ENCODE data around the gene MKKS. TPM values are rescaled to one million over a fixed set of nuclear protein-coding genes. Genes with fewer than 3 reads are reported as not detected.

The MKKS gene
- polyA plus RNA-seq, 1 donor (not counting 4 experiments of a cell fraction or from before 2014, with no cell fraction given), result 24.8 TPM

- Histone ChIP-seq H3K4me1 (ENCODE audit: control insufficient read depth, extremely low read depth, insufficient read depth, low read length) (peaks cover 33% of the 10 kb centered on the region), H4K20me1 (ENCODE audit: control insufficient read depth, extremely low read depth, insufficient read depth, low read length) (no peaks in the 10 kb centered on the region), H3K9me3 (ENCODE audit: control insufficient read depth, low read depth, low read length) (no peaks in the 10 kb centered on the region), H3K27ac (ENCODE audit: control insufficient read depth, insufficient read depth, low read length) (peak overlapping the region; percentile 99), H3K4me3 (ENCODE audit: control insufficient read depth in 2 of 3, extremely low read depth in 1 of 3, insufficient read depth in 2 of 3, low read depth in 1 of 3, low read length in 3 of 3) (peak overlapping the region; percentile 85 to 99 (median 96)), H3K79me2 (ENCODE audit: control insufficient read depth, insufficient read depth, low read length) (peaks cover 71% of the 10 kb centered on the region), H3K9me1 (ENCODE audit: control insufficient read depth, extremely low read depth, insufficient read depth, low read length) (no peaks in the 10 kb centered on the region), H3K36me3 (ENCODE audit: control insufficient read depth in 2 of 2, extremely low read depth in 1 of 2, insufficient read depth in 2 of 2, low read length in 2 of 2) (peaks cover 4% of the 10 kb centered on the region in 2 experiments), H3K27me3 (ENCODE audit: control insufficient read depth, extremely low read depth, insufficient read depth, low read length) (no peaks in the 10 kb centered on the region), H3K4me2 (ENCODE audit: control insufficient read depth, extremely low read depth, insufficient read depth, low read depth, low read length) (peak overlapping the region; percentile 94), H2AFZ (ENCODE audit: control insufficient read depth, low read length) (peak overlapping the region; percentile 80), H3K9ac (ENCODE audit: control insufficient read depth, extremely low read depth, insufficient read depth, low read length) (peak overlapping the region; percentile 95)
- dilution Hi-C loops (cut with MboI; ENCODE audit: extremely low pct_ligation_motif_present, low sequenced_read_pairs), result no loop called here
- TF ChIP-seq EZH2 (IDR thresholded peaks at IDR 0.05; ENCODE audit: low read length) (no peak), CTCF (optimal IDR thresholded peaks at IDR 0.05 in 1 of 3, IDR thresholded peaks at IDR 0.05 in 1 of 3, conservative IDR thresholded peaks at IDR 0.05 in 1 of 3; ENCODE audit: extremely low read depth in 1 of 3, insufficient read depth in 2 of 3, low read length in 3 of 3) (no peak)
- no peak for FAIRE-seq
- no peak for DNase-seq (ENCODE audit: low read depth, low spot score)
Measured at GRCh38 chr20:10433014-10433622, 904 bp downstream of the MKKS start.

GRCh38 chr20:10432079-10432478 is 1.9 kb downstream of the MKKS start:
- H3K79me2 ChIP-seq (ENCODE audit: control insufficient read depth, insufficient read depth, low read length), result peaks cover 78% of the 10 kb centered on the region
- peak overlapping the region; percentile 8 for H3K4me2 ChIP-seq (ENCODE audit: control insufficient read depth, extremely low read depth, insufficient read depth, low read depth, low read length)
- H2AFZ ChIP-seq (ENCODE audit: control insufficient read depth, low read length), result no peak overlapping the region
- dilution Hi-C loops (cut with MboI; ENCODE audit: extremely low pct_ligation_motif_present, low sequenced_read_pairs), result no loop called here
- DNase-seq (ENCODE audit: low read depth, low spot score), result no peak
- TF ChIP-seq CTCF (optimal IDR thresholded peaks at IDR 0.05 in 1 of 3, IDR thresholded peaks at IDR 0.05 in 1 of 3, conservative IDR thresholded peaks at IDR 0.05 in 1 of 3; ENCODE audit: extremely low read depth in 1 of 3, insufficient read depth in 2 of 3, low read length in 3 of 3), result no peak
- TF ChIP-seq EZH2 (IDR thresholded peaks at IDR 0.05; ENCODE audit: low read length), result no peak
- H3K27ac ChIP-seq (ENCODE audit: control insufficient read depth, insufficient read depth, low read length), result no peak overlapping the region
- H3K4me1 ChIP-seq (ENCODE audit: control insufficient read depth, extremely low read depth, insufficient read depth, low read length), result peaks cover 33% of the 10 kb centered on the region
- H3K9me1 ChIP-seq (ENCODE audit: control insufficient read depth, extremely low read depth, insufficient read depth, low read length), result no peaks in the 10 kb centered on the region
- no peak overlapping the region for H3K4me3 ChIP-seq (ENCODE audit: control insufficient read depth in 2 of 3, extremely low read depth in 1 of 3, insufficient read depth in 2 of 3, low read depth in 1 of 3, low read length in 3 of 3)
- no peaks in the 10 kb centered on the region for H3K9me3 ChIP-seq (ENCODE audit: control insufficient read depth, low read depth, low read length)
- peaks cover 4% of the 10 kb centered on the region in 2 experiments for H3K36me3 ChIP-seq (ENCODE audit: control insufficient read depth in 2 of 2, extremely low read depth in 1 of 2, insufficient read depth in 2 of 2, low read length in 2 of 2)
- H4K20me1 ChIP-seq (ENCODE audit: control insufficient read depth, extremely low read depth, insufficient read depth, low read length), result no peaks in the 10 kb centered on the region
- no peak for FAIRE-seq
- no peaks in the 10 kb centered on the region for H3K27me3 ChIP-seq (ENCODE audit: control insufficient read depth, extremely low read depth, insufficient read depth, low read length)
- H3K9ac ChIP-seq (ENCODE audit: control insufficient read depth, extremely low read depth, insufficient read depth, low read length), result no peak overlapping the region
